DMS114 treated with DMSO at 0.1 percent for 48 hours (cell line): ENCODE data around the gene PANK2.

ENCODE experiments used
- DNase-seq: peaks from one replicate; lab custom pipeline; 2025; ENCODE audit not compliant: unreplicated experiment; lab: John Stamatoyannopoulos, UW

Gene PANK2

GRCh38 chr20:3976511-3976910, 87.3 kb downstream of the PANK2 start:
- DNase-seq = no peak
